Vagina (tissue), 2 donors: ENCODE data around the gene RIC8A. TPM values are rescaled to one million over a fixed set of nuclear protein-coding genes. Genes with fewer than 3 reads are reported as not detected.

ENCODE experiments used
- DNase-seq, 2 donors: peaks; one replicate each; pipeline ENCODE4 v3.0.0-alpha.2; 2017; ENCODE audit errors: extremely low spot score in 2 of 2
- H3K27ac ChIP-seq: fragments of 200-600 bp; sonication (generic); one replicate; pipeline ENCODE4 v1.5.1; 2019
- H3K27me3 ChIP-seq: fragments of 200-600 bp; sonication (generic); one replicate; pipeline ENCODE4 v1.5.1; 2019
- H3K36me3 ChIP-seq, 2 donors: fragments of 200-600 bp; sonication (generic); one replicate each; pipeline ENCODE4 v1.5.1; 2017 to 2019
- H3K4me1 ChIP-seq: fragments of 200-600 bp; sonication (generic); one replicate; pipeline ENCODE4 v1.5.1; 2019
- H3K4me3 ChIP-seq, 2 donors: fragments of 200-600 bp; sonication (generic); 1 replicate in 1 of 2; 2 replicates in 1 of 2; pipeline ENCODE4 v1.5.1; 2016 to 2019
- H3K9me3 ChIP-seq: fragments of 200-600 bp; sonication (generic); one replicate; pipeline ENCODE4 v1.5.1; 2019
- CTCF ChIP-seq, 3 experiments: fragments of 450-650 bp in 2 of 3; fragments of 200-600 bp in 1 of 3; sonication (generic) in 1 of 3; IDR thresholded peaks; one replicate each; pipeline ENCODE4 v1.5.1; 2017 to 2019; ENCODE audit warnings: antibody characterized with exemption in 3 of 3, mild to moderate bottlenecking in 2 of 3, moderate library complexity in 2 of 3
- POLR2A ChIP-seq, 2 donors: fragments of 450-650 bp; IDR thresholded peaks; one replicate each; pipeline ENCODE4 v1.6.1; 2017; ENCODE audit warnings: antibody characterized with exemption in 2 of 2, mild to moderate bottlenecking in 2 of 2, moderate library complexity in 2 of 2
- POLR2AphosphoS5 ChIP-seq, 2 donors: sonication (generic); formaldehyde crosslinking; IDR thresholded peaks; one replicate each; pipeline ENCODE4 v1.9.0; 2017; ENCODE audit warnings: antibody characterized with exemption in 2 of 2, mild to moderate bottlenecking in 2 of 2, low read depth in 1 of 2; ENCODE audit not compliant: insufficient read depth in 1 of 2
- intact Hi-C: fragments of 100-400 bp; cut with DNase I; formaldehyde crosslinking; loops from one replicate; pipeline ENCODE4 v1.15.1; 2023
- total RNA-seq: library from RNA; depleted of rRNA; stranded (reverse); fragments of >200 nt; gene quantifications from one replicate; pipeline ENCODE4 v1.2.3, GENCODE V29; 2016

The RIC8A gene
- total RNA-seq, 1 donor from 2014 or later = 90.1 TPM

DNA sequence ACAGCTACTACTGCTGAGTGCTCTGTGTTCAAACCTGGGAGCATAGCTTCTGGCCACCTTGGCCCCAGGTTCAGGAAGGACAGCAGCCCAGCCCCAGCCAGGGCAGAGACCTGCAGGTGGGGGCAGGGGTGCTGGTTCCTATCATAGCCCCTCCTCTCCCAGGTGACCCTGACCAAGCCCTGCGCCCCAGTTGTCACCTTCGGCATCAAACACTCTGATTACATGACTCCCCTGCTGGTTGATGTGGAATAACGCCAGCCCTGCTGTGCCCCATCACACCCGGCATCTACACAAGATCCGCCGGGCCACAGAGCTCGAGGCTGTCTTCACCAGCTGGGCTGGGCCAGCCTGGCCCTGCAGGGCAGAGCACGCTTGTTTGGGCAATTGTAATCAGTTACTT is 7.7 kb upstream of the RIC8A start:
- Histone ChIP-seq H3K4me1 (peaks cover 16% of the 10 kb centered on the region), H3K9me3 (no peaks in the 10 kb centered on the region), H3K27ac (no peak overlapping the region), H3K36me3 (peaks cover 0 to 22% of the 10 kb centered on the region in 2 donors), H3K4me3 (no peak overlapping the region), H3K27me3 (no peaks in the 10 kb centered on the region)
- intact Hi-C loops = loop anchor here (5.0 kb wide), 1 partner anchor 168 kb away; the partner anchor contains the start of gene B4GALNT4
- DNase-seq = no peak
- TF ChIP-seq POLR2A (IDR thresholded peaks at IDR 0.05) = no peak
- TF ChIP-seq POLR2AphosphoS5 (IDR thresholded peaks at IDR 0.05; ENCODE audit: insufficient read depth in 1 of 2, low read depth in 1 of 2) = no peak
- no peak for TF ChIP-seq CTCF (IDR thresholded peaks at IDR 0.05)

GRCh38 chr11:200224-201003 is 7.1 kb upstream of the RIC8A start:
- Histone ChIP-seq H3K9me3 (no peaks in the 10 kb centered on the region), H3K27me3 (no peaks in the 10 kb centered on the region), H3K27ac (no peak overlapping the region), H3K4me1 (peaks cover 22% of the 10 kb centered on the region), H3K4me3 (no peak overlapping the region), H3K36me3 (peaks cover 0 to 29% of the 10 kb centered on the region in 2 donors)
- intact Hi-C loops = loop anchor here (5.0 kb wide), 1 partner anchor 167 kb away; the partner anchor contains the start of gene B4GALNT4
- TF ChIP-seq POLR2A (IDR thresholded peaks at IDR 0.05) (no peak), POLR2AphosphoS5 (IDR thresholded peaks at IDR 0.05; ENCODE audit: insufficient read depth in 1 of 2, low read depth in 1 of 2) (no peak), CTCF (IDR thresholded peaks at IDR 0.05) (no peak)
- peak in 1 of 2 donors; percentile 84 for DNase-seq

- H3K4me3 ChIP-seq = no peak overlapping the region
- intact Hi-C loops = loop anchor here (5.0 kb wide), 1 partner anchor 165 kb away; the partner anchor contains the start of gene B4GALNT4
- peaks cover 0 to 29% of the 10 kb centered on the region in 2 donors for H3K36me3 ChIP-seq
- H3K4me1 ChIP-seq = peaks cover 38% of the 10 kb centered on the region
- no peak for TF ChIP-seq CTCF (IDR thresholded peaks at IDR 0.05)
- TF ChIP-seq POLR2A (IDR thresholded peaks at IDR 0.05) = no peak
- no peak for TF ChIP-seq POLR2AphosphoS5 (IDR thresholded peaks at IDR 0.05; ENCODE audit: insufficient read depth in 1 of 2, low read depth in 1 of 2)
- no peak overlapping the region for H3K27ac ChIP-seq
- no peaks in the 10 kb centered on the region for H3K27me3 ChIP-seq
- H3K9me3 ChIP-seq = no peaks in the 10 kb centered on the region
- DNase-seq = no peak
These were observed 5.5 kb upstream of the RIC8A start for GRCh38 chr11:201966-202365.

DNA sequence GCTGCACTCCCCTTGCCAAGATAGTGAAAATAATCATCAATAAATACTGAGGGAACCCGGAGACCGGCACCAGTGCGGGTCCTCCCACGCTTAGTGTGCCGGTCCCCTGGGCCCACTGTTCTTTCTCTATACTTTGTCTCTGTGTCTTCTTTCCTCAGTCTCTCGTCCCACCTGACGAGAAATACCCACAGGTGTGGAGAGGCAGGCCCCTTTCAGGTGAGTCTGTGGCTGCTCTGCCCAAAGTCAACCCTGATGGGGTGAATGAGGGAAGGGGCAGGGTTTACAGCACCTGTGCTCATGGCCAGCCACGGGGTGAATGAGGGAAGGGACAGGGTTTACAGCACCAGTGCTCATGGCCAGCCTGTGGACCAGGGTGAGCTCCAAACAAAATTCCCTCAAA is 5.0 kb upstream of the RIC8A start:
- peaks cover 0 to 29% of the 10 kb centered on the region in 2 donors for H3K36me3 ChIP-seq
- no peak for TF ChIP-seq POLR2AphosphoS5 (IDR thresholded peaks at IDR 0.05; ENCODE audit: insufficient read depth in 1 of 2, low read depth in 1 of 2)
- TF ChIP-seq POLR2A (IDR thresholded peaks at IDR 0.05) = no peak
- no peak for TF ChIP-seq CTCF (IDR thresholded peaks at IDR 0.05)
- H3K9me3 ChIP-seq = no peaks in the 10 kb centered on the region
- intact Hi-C loops = loop anchor here (5.0 kb wide), 1 partner anchor 165 kb away; the partner anchor contains the start of gene B4GALNT4
- no peak overlapping the region for H3K27ac ChIP-seq
- peaks cover 38% of the 10 kb centered on the region for H3K4me1 ChIP-seq
- no peaks in the 10 kb centered on the region for H3K27me3 ChIP-seq
- DNase-seq = peak in 1 of 2 donors; percentile 70
- H3K4me3 ChIP-seq = no peak overlapping the region
